GM23248 (cell line): ENCODE data around the gene MRPL14. TPM values are rescaled to one million over a fixed set of nuclear protein-coding genes. Genes with fewer than 3 reads are reported as not detected.
A peak's percentile ranks its signal among the peaks of the same experiment; 100 is the strongest.

Experiments used
- DNase-seq: peaks from one replicate; pipeline ENCODE4 v3.0.0-alpha.2; 2015
- H2AFZ ChIP-seq: fragments of 200-600 bp; sonication (generic); 2 replicates; pipeline ENCODE4 v1.6.1; 2016; ENCODE audit warnings: antibody characterized with exemption
- H3F3A ChIP-seq: fragments of 200-600 bp; sonication (generic); 2 replicates; pipeline ENCODE4 v1.6.1; 2016; ENCODE audit warnings: mild to moderate bottlenecking, antibody characterized with exemption, mixed run types; ENCODE audit not compliant: insufficient read depth
- H3K27ac ChIP-seq: fragments of 200-600 bp; sonication (generic); 2 replicates; pipeline ENCODE4 v1.5.1; 2016; ENCODE audit warnings: mild to moderate bottlenecking
- H3K27me3 ChIP-seq: fragments of 200-600 bp; sonication (generic); replicated peaks from 2 replicates; pipeline ENCODE4 v1.6.1; 2016; ENCODE audit warnings: mild to moderate bottlenecking; ENCODE audit not compliant: insufficient read depth
- H3K36me3 ChIP-seq: fragments of 200-600 bp; sonication (generic); 2 replicates; pipeline ENCODE4 v1.6.1; 2016; ENCODE audit warnings: low read depth, mild to moderate bottlenecking
- H3K4me1 ChIP-seq: fragments of 200-600 bp; sonication (generic); 2 replicates; pipeline ENCODE4 v1.6.1; 2016; ENCODE audit warnings: mild to moderate bottlenecking; ENCODE audit not compliant: insufficient read depth
- H3K4me2 ChIP-seq: fragments of 200-600 bp; sonication (generic); one replicate; pipeline ENCODE4 v1.6.1; 2016; ENCODE audit warnings: mild to moderate bottlenecking; ENCODE audit not compliant: unreplicated experiment
- H3K4me3 ChIP-seq: fragments of 200-600 bp; sonication (generic); 2 replicates; pipeline ENCODE4 v1.5.1; 2016; ENCODE audit warnings: mild to moderate bottlenecking
- H3K79me2 ChIP-seq: fragments of 200-600 bp; sonication (generic); 2 replicates; pipeline ENCODE4 v1.6.1; 2016; ENCODE audit warnings: mild to moderate bottlenecking; ENCODE audit not compliant: insufficient read depth
- H3K9ac ChIP-seq: fragments of 200-600 bp; sonication (generic); 2 replicates; pipeline ENCODE4 v1.6.1; 2016; ENCODE audit warnings: mild to moderate bottlenecking
- H3K9me2 ChIP-seq: fragments of 200-600 bp; sonication (generic); 2 replicates; pipeline ENCODE4 v1.6.1; 2016; ENCODE audit warnings: mixed run types, mild to moderate bottlenecking, moderate library complexity; ENCODE audit not compliant: insufficient read depth
- H3K9me3 ChIP-seq: fragments of 200-600 bp; sonication (generic); one replicate; pipeline ENCODE4 v1.6.1; 2017; ENCODE audit warnings: low read depth
- H4K20me1 ChIP-seq: fragments of 200-600 bp; sonication (generic); 2 replicates; pipeline ENCODE4 v1.6.0; 2016; ENCODE audit not compliant: insufficient read depth
- EZH2 ChIP-seq: fragments of 200-600 bp; sonication (generic); IDR thresholded peaks from 2 replicates; pipeline ENCODE4 v1.6.1; 2018; ENCODE audit warnings: antibody characterized with exemption, mild to moderate bottlenecking; ENCODE audit not compliant: insufficient read depth, poor library complexity, severe bottlenecking
- EZH2phosphoT487 ChIP-seq: fragments of 200-600 bp; sonication (generic); IDR thresholded peaks from 2 replicates; pipeline ENCODE4 v1.6.1; 2018; ENCODE audit warnings: antibody characterized with exemption, moderate library complexity, mild to moderate bottlenecking, low read depth; ENCODE audit not compliant: insufficient read depth
- WGBS, 2 experiments: methylation state at CpG; one replicate each; pipeline ENCODE4 v1.1.6; 2015 to 2017; ENCODE audit warnings: low lambda C conversion rate in 2 of 2, low coverage in 1 of 2; ENCODE audit errors: missing lambda C conversion rate in 2 of 2; 5-methylcytosine and 5-hydroxymethylcytosine counted together
- in situ Hi-C: fragments of 300-500 bp; cut with MboI; formaldehyde crosslinking; loops from 2 replicates; pipeline ENCODE4 v1.15.0; 2020
- polyA plus RNA-seq: library from polyadenylated mRNA; unstranded; fragments of >200 nt; fragmentation: Nextera tagmentation; extraction: Ambion mirVana; gene quantifications from 2 replicates; pipeline ENCODE4 v1.2.1, GENCODE V29; 2016
- total RNA-seq: library from RNA; depleted of rRNA; stranded (reverse); fragments of >200 nt; shearing (Covaris generic); gene quantifications from 2 replicates; pipeline ENCODE4 v1.2.3, GENCODE V29; 2014

The MRPL14 gene
- total and polyA plus RNA-seq, 2 experiments from 2014 or later: 47.6 to 91.2 TPM

DNA sequence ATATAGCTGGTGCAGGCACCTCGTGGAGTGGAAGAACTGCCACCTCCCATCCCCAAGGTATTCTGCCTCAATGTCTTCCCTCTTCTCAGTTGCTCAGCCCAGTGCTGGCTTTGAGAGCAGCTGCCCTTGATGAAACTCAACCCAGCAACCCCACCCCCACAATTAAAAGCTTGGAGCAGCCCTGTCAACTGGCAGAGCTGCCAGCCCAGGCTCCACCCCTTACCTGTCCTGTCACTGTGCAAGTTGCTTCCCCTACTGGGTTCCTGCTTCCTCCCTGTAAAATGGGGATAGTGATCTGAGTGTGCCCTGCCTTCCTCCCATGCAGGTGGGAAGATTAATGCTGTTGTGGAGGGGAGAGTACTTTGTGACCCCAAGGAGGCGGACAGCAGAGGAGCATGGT is 4.6 kb upstream of the MRPL14 start:
- no peaks in the 10 kb centered on the region for H3K9me2 ChIP-seq
- H3K9me3 ChIP-seq: no peaks in the 10 kb centered on the region
- H3K79me2 ChIP-seq: peaks cover 54% of the 10 kb centered on the region
- TF ChIP-seq EZH2 (no peak), EZH2phosphoT487 (no peak)
- H3K4me2 ChIP-seq: no peak overlapping the region
- H3K36me3 ChIP-seq: no peaks in the 10 kb centered on the region
- no peaks in the 10 kb centered on the region for H3F3A ChIP-seq
- no peak overlapping the region for H2AFZ ChIP-seq
- H4K20me1 ChIP-seq: no peaks in the 10 kb centered on the region
- H3K4me1 ChIP-seq: no peaks in the 10 kb centered on the region; the same call in 1 of the 2 replicates
- DNase-seq: no peak
- no peak overlapping the region for H3K9ac ChIP-seq
- H3K27me3 ChIP-seq: no peaks in the 10 kb centered on the region
- H3K27ac ChIP-seq: no peak overlapping the region
- no peak overlapping the region for H3K4me3 ChIP-seq
- in situ Hi-C loops: no loop called here
- WGBS, 2 experiments: 91 to 97% methylated on average over 2 of the region's 2 CpGs

DNA sequence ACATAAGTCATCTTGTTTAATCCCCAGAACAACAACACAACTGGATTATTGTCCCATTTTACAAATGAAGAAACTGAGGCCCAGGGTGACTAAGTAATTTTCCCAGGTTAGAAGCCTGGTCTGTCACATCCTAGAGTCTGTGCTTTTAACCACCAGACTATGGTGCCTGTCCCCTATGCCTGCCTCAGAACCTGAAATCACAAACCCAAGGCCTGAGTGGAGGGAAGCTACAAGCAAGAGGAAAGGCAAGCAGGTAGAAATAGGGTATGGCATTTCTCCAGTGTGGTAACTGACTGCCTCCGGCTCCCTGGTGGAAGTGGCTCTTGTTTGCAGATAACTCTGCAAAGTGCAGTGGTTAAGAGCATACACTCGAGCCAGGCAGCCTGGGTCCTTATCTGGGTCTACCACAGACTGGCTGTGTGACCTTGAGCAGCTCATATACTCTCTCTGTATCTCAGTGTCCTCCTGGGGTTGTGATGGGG is 2.6 kb upstream of the MRPL14 start:
- H2AFZ ChIP-seq: no peak overlapping the region
- H3K4me2 ChIP-seq: no peak overlapping the region
- no peak for DNase-seq
- no peaks in the 10 kb centered on the region for H3K36me3 ChIP-seq
- 91 to 95% methylated on average over 2 of the region's 2 CpGs for WGBS, 2 experiments
- H3F3A ChIP-seq: no peaks in the 10 kb centered on the region
- in situ Hi-C loops: no loop called here
- no peak overlapping the region for H3K4me3 ChIP-seq
- H3K79me2 ChIP-seq: peaks cover 74% of the 10 kb centered on the region
- no peaks in the 10 kb centered on the region for H3K9me3 ChIP-seq
- H3K9me2 ChIP-seq: no peaks in the 10 kb centered on the region
- peaks cover 16% of the 10 kb centered on the region for H3K4me1 ChIP-seq
- H3K27ac ChIP-seq: no peak overlapping the region
- no peaks in the 10 kb centered on the region for H3K27me3 ChIP-seq
- peaks cover 7% of the 10 kb centered on the region; the same call in 1 of the 2 replicates for H4K20me1 ChIP-seq
- TF ChIP-seq EZH2: no peak
- no peak overlapping the region for H3K9ac ChIP-seq

DNA sequence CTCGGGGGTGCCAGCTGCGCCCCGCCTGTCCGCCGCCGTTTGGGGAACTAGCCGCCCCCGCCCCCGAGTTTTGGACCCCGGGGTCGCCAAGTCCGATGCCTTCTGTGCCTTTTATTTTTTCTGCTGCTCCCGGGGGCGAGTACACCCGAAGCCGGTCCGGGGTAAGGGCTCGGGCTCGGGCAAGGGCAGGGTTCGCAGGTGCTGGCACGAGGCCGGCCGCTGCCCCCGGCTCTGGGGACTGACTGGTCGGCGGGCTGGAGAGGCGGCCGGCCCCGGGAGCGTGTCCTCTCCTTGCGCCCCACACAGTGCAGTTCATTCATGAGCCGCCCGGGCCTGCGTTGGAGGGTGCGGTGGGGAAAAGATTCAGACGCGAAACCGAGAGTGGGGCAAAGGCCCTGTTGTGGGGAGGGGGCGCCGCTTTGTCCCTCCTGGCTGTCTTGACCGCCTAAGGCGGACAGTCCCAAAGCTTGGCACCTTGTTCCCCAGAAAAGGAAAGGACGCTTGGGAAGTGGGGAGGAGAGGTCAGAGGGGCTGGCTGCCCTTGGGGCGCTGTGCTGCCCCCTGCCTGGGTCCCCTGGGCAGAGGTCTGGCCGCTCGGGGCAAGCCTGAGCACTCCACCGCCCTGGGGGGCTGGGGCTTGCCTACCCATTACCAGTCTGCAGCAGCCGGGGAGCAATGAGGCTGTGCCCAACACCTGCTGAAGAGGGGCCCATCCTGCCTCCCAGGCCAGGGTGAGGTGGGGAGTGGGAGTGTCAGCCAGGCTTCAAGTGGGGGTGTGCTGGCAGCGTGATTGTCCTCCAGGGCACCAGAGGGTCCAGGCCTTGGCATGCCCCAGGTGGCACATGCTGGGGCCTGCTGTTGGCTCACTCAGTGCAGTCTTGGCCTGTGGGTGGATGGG is 1.0 kb upstream of the MRPL14 start:
- H3K4me1 ChIP-seq: peaks cover 23% of the 10 kb centered on the region
- in situ Hi-C loops: no loop called here
- H3K27ac ChIP-seq: no peak overlapping the region
- H3K9me2 ChIP-seq: no peaks in the 10 kb centered on the region
- peaks cover 86% of the 10 kb centered on the region for H3K79me2 ChIP-seq
- peak overlapping the region; percentile 77 for H3K9ac ChIP-seq
- peak overlapping the region; percentile 81 for H2AFZ ChIP-seq
- WGBS, 2 experiments: 4 to 6% methylated on average over 38 to 49 of the region's 49 CpGs
- peaks cover 7% of the 10 kb centered on the region; the same call in 1 of the 2 replicates for H4K20me1 ChIP-seq
- no peaks in the 10 kb centered on the region for H3K9me3 ChIP-seq
- peak; percentile 80 for DNase-seq
- H3K36me3 ChIP-seq: no peaks in the 10 kb centered on the region
- peak overlapping the region; percentile 86 for H3K4me3 ChIP-seq
- TF ChIP-seq EZH2phosphoT487 (no peak), EZH2 (no peak)
- peak overlapping the region; percentile 85 for H3K4me2 ChIP-seq
- no peaks in the 10 kb centered on the region for H3K27me3 ChIP-seq
- peaks cover 2% of the 10 kb centered on the region for H3F3A ChIP-seq

DNA sequence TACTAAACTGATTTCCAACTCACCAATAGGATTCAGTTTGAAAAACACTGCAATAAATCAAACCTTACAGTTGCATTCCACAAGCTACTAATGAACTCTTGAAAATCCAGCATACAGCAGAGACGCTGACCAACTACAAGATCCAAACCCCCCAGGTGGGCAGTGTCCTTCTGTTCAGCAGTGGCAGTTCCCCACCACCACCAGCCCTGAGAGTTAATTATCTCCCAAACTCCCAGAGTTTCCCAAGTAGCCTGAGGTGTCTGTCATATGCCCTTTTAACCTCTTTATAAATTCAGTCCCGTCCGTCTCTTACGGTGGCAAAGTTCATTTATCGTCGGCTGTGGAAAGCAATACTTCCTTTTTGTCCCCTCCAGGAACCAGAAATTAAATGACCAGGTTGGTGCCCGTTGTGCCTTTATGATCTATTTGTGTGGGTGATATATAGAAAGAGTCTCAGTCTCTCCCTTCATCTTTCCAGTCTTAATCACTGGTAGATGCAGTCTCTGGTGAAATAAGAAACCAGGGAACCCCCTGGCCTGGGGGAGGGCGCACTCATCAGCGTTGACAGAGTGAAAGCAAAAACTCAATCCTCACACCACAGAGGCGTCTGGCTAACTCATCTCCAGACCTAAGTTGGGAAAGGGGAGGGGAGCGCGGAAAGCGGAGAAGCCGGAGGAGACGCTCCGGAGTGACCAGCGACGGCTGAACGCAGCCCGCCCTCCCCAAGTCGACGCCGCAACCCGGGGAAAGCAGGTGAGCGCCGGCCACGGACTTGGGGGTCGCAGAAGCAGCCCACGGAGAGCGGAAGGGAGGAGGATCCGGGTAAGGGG is 717 bp downstream of the MRPL14 start:
- Histone ChIP-seq H3K4me1 (peaks cover 37% of the 10 kb centered on the region), H3K27me3 (no peaks in the 10 kb centered on the region), H3K4me3 (peak overlapping the region; percentile 80), H3K9me2 (no peaks in the 10 kb centered on the region), H2AFZ (peak overlapping the region; percentile 76), H4K20me1 (peaks cover 13% of the 10 kb centered on the region; the same call in 1 of the 2 replicates), H3F3A (peaks cover 10% of the 10 kb centered on the region), H3K9ac (peak overlapping the region; percentile 89), H3K36me3 (no peaks in the 10 kb centered on the region), H3K9me3 (no peaks in the 10 kb centered on the region), H3K79me2 (peaks cover 88% of the 10 kb centered on the region), H3K27ac (peak overlapping the region; percentile 80), H3K4me2 (peak overlapping the region; percentile 87)
- 2% methylated on average over 21 to 24 of the region's 31 CpGs for WGBS, 2 experiments
- in situ Hi-C loops: no loop called here
- DNase-seq: peak; percentile 86
- TF ChIP-seq EZH2phosphoT487: 0 out of 2 replicates have a peak, but pooled peaks have one; percentile 32
- TF ChIP-seq EZH2: no peak
